Stimulated activated CD4-positive, alpha-beta T cell treated with anti-CD3 and anti-CD28 coated beads, Interleukin-12 subunit alpha, Interleukin-12 subunit beta, amount 100 ng/mL, for 48 hours (primary cell): Measurements from ENCODE around the gene GOLGA6L10.
"Not testable (repeated sequence)": the region's sequence is repeated elsewhere in the genome, so short reads cannot be mapped to it uniquely, and the experiment has no call there.

ENCODE experiments used
- DNase-seq, 3 donors: peaks; one replicate each; pipeline ENCODE4 v3.0.0-alpha.2; 2020; ENCODE audit warnings: low read depth in 2 of 3, low spot score in 1 of 3

The GOLGA6L10 gene

DNA sequence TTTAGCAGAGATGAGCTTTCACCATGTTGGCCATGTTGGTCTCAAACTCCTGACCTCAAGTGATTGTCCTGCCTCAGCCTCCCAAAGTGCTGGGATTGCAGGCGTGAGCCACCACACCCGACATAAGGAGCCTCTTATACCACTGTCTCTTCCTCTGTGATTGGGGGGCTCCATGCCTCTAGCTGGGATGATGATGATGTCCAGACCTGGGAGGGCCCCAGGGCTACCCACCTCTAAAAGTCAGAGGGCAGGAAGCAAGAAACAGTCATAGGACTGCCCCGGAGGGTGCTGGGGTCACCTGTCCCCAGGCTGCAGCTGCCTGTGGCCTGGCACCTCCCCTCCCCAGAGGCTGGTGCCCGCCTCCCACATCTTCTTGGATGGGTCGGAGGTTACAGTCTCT, 5.4 kb downstream of the GOLGA6L10 start:
- DNase-seq, result not testable (repeated sequence)

DNA sequence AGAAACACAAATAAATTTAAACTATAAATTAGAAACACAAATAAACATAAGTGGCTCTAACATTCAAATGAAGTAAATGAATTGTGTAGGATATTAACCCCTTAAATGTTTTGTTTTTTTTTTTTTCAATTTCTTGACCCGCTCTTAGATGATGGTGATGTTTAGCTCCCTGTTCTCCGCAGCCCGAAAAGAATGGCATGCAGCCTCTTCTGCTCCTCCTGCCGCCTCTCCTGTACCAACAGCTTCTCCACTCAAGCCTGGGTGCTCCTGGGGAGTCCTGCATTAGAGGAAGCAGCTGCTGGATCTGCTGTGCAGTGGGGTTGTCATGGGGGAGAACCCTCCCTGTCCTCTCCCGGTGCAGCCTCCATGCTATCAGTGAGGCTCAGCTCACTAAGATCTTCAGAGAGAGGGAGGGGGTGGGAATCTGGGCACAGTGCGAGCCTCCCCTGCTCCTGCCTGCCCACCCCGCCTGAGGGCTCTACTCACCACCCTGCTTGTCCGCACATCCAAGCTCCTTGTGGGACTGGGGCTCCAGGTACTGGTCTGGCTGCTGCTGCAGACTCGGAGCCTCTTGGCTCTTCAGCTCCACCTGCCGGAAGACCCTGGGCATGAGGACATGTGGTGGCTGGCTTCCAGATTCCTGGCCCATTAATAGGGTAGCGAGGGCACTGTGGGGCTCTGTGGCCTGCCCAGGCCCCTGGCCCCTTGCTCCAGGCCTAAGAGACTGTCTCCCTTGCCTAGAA, 6.5 kb downstream of the GOLGA6L10 start:
- DNase-seq, result peak in 1 of 3 donors; percentile 12

DNA sequence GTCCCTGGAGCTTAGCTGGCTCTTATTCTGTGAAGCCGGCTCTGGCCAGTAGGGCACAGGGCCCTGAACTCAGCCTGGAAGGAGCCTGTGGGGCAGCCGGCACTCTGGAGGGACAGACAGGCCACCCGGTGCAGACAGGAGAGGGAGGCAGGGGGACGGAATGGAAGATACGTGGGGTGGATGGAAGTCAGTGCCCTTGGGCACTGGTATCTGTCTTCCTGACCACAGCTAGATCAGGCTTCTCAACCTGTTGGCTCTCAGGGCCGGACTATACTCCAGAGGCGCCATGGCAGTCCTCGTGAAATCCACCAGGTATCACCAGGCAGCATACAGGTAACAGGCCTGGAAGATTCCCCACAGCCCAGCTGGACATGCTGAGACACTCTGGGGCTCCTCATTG, 10.7 kb downstream of the GOLGA6L10 start:
- not testable (repeated sequence) for DNase-seq

DNA sequence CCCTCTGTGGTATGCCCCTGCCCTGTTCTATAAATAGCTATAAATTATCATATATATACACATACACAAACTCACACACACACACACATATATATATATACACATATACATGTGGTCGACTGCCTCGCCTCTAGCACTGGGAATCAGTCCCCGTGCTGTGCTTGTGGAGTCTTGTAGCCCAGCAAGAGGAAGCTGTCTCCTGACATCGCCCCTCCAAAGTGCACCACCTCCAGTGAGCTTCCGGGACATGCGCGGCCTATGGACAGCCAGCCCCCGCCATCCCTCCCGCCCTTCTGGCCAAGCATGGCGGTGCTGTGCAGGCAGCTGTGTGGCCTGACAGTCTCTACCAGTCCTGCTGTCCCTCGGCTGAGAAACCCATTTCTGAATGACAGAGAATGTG, 11.2 kb downstream of the GOLGA6L10 start:
- DNase-seq, result not testable (repeated sequence)

DNA sequence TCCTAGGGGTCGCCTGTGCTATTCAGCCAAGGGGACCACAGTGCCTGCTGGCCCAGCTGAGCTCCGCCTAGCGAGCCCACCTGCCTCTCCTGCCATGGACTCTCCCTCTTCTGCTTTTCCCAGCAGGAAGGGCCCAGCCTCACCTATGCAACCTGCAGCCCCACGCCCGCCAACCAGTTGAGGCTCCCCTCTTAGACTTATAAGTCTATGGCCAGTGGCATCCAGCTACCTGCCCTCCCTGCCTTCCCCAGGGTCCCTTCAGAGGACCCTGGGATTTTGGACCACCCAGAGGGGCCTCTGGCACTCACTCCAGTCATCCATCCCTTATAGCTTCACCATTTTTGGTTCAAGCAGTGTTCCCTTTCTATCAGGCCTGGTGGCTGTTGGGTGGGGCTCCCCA, 12.2 kb downstream of the GOLGA6L10 start:
- DNase-seq, result not testable (repeated sequence)

DNA sequence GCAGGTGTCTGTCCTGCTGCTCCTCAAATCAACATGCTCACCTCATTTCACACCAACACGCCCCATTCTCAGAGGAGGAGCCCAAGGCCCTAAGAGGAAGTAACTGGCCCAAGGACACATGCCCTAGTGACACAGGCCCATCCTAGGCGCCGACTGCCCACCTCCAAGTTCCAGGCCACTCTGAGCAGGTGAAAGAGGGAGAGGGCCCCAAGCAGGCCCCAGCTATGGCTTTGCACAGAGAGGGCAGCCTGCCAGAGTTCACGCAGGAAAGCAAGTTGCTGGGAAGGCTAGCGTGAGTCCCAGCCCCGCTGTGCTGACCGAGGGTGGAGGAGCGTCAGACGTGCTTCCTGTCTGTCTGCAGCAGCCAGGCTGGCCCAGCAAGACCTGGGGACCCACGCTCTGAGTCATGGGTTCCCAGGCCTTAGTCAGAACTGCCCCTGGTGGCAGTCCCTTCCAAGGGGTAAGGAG, 13.1 kb downstream of the GOLGA6L10 start:
- not testable (repeated sequence) for DNase-seq

DNA sequence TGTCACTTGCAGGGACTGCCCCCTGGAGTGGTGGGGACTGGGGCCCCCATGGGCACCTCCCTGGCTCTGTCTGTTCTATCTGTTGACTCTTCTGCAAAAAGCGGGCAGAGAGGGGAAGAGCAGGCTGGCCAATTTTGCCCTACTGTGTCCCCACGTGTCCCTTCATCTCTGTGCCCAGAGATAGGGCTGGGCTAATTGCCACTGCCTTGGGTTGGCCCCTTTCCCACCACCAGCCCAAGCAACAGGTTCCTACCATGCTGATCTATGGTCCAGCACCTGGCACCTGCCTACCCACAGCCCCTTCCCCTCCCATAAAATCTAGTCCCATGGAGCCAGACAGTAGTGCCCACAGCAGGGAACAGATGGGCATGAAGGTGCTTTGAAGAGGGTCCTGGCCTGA, 14.3 kb downstream of the GOLGA6L10 start:
- not testable (repeated sequence) for DNase-seq

DNA sequence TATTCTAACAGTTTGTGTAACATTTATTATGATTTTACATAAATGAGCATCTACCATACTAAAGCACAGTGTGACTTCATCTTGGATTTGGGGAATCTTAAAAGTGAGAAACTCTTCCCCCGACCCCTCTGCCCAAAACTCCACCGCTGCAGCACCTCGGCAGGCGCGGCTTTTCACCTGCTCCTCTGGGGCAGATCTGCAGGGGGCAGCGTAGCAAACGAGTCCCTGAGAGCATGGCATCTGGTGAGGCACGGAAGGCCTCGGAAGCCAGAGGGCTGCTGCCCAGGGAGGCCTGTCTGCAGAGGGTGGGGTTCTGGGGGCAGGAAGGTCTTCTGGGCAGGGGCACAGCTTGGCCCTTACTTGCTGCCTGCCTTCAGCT, 14.7 kb downstream of the GOLGA6L10 start:
- DNase-seq, result not testable (repeated sequence)

DNA sequence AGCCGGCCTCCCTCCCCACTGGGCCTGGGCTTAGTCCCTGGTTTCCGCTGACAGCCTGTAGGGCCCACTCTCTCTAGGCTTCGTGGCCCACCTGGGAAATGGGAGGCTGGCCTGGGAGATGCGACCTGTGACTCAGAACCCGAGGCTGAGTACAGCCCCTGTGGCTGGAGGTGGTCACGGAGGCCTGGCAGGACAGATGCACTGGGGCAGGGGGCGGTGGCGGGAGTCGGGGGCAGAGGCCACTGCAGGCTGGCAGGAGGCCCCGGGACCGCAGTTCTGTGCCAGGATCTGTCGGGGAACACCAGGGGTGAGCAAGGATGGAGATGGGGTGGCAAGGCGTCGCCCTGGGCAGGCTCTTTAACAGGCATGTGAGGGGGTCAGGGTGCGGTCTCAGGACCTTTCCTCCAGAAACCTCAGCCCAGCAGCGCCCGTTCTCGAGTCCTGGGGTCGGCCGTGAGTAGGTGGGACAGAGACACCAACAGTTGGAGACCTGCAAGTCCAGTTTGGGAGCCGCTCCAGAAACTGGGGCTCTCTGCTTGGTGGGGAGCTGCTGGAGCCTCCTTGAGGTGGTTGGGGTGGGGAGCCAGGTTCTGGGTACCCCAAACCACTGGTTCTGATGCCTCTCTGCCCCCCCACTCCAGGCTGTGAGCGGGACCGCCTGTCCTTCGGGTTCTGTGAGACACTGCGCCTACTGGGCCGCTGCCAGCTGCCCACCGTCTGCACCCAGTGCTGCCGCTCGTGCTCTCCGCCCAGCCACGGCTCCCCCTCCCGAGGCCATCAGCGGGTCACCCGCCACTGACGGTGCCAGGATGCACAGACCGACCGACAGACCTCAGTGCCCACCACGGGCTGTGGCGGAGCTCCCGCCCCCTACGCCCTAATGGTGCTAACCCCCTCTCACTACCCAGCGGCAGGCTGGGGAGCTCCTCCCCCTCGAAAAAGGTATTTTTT, 15.4 kb downstream of the GOLGA6L10 start:
- not testable (repeated sequence) for DNase-seq

DNA sequence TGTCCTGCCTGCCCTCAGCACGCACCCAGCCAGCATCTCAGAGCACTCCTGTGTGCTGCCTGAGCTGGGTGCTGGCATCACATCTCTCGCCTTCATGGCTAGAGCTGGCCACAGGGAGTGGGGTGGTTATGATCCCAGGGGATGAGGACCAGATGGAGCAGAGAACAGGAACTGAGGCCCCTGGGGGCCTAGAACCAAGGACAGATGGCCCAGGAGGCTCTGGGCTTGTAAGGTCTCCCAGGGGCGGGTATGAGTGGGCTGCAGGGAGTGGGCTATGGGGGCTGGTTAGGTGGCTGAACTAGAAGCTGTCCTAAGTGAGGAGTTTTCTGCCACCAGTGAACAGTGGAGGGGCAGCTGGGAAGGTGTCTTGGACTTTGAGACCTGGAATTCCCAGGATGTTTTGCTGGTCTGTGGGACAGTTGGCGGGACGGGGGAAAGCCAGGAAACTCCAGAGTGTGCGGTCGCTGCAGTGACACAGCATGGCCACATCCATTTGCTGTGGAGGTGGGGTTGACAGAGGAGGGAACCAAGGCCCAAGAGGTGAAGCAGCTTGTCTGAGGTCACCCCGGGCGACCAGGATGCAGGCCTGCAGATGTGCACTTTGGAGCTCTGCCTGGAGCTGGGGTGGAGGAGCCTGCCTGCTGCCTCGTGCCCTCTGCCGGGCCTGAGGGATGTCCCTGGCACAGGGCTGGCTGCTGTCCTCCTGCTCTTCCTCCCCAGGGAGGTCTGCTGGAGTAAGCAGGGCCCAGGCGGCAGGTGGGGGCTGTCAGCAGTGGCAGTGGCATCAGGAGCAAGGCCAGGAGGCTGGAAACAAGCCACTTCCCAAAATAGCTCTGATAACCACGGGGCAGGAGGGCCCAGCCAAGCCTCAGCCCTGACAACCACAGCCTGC, 16.3 kb downstream of the GOLGA6L10 start:
- not testable (repeated sequence) for DNase-seq

DNA sequence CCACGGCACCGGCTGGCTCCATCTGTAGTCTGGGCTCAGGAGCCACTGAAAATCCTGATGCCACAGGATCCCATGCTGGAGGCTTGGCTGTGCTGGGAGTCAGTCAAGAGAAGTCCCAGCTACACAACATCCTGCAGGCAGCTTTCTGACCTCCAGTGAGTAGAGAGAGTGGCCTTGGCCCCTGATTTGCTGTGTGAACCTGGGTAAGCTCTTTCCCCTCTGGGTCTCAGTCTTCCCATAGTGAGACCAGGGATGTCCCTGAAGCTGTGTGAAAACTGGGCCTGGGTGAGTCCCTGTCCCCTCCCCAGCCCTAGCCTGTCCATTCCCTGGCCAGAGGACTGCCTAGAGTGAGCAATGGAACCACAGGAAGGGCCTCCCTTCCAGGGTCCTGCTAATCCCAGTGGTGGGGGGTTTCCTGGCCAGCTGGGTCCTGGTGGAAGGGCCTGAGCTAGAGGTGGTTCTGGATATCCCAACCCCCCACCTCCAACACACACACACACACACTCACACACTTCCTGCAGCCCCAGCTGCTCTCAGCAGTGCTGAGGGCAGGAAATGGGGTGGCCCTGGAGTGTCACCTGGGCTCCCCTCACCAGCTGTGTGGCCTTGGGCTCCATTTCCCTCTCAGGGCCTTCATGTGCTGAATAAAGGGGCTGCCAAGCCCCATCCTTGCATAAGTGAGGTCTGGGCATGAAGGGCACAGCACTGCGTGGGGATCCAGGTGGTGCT, 17.5 kb downstream of the GOLGA6L10 start:
- not testable (repeated sequence) for DNase-seq

DNA sequence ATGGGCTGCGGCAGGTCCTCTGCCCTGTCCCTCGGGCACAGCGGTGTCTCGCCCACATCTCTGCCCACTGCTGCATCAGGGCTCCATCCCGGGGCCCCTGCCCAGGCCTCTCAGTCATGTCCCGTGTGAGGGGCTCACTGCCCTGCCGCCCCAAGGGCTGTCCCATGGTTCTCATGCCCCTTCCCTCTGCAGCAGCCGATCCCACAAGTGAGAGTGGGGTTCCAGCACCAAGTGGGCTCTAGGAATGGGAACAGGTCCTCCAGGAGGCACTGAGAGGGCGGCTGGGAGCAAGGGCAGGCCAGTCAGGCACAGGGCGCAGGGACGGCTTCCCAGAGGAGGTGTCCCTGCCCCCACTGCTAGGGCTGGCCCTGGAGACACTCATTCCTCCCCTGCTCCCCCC, 18.4 kb downstream of the GOLGA6L10 start:
- not testable (repeated sequence) for DNase-seq

DNA sequence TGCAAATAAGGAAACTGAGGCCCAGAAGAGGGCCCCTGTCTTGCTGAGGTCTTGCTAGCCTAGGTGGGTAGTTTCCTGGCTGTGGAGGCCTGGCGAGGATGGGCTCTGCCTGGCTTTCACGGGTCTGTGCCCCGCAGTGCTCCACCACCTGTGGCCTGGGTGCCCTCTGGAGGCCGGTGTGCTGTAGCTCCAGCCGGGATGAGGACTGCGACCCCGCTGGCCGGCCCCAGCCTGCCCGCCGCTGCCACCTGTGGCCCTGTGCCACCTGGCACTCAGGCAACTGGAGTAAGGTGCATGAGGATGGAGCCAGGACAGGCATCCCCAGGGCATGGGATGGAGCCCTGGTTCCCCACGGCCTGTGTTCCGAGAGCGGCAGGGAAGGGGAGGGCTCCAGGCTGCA, 20.2 kb downstream of the GOLGA6L10 start:
- not testable (repeated sequence) for DNase-seq

DNA sequence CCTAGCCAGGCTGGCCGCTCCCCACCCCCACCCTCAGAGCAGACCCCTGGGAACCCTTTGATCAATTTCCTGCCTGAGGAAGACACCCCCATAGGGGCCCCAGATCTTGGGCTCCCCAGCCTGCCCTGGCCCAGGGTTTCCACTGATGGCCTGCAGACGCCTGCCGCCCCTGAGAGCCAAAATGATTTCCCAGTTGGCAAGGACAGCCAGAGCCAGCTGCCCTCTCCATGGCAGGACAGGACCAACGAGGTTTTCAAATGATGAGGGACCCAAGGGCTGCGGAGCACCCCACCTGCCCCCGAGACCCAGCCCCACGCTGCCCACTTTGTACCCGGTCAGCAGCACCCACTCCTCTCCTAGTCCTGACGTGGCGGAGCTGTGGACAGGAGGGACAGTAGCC, 21.9 kb downstream of the GOLGA6L10 start:
- not testable (repeated sequence) for DNase-seq

DNA sequence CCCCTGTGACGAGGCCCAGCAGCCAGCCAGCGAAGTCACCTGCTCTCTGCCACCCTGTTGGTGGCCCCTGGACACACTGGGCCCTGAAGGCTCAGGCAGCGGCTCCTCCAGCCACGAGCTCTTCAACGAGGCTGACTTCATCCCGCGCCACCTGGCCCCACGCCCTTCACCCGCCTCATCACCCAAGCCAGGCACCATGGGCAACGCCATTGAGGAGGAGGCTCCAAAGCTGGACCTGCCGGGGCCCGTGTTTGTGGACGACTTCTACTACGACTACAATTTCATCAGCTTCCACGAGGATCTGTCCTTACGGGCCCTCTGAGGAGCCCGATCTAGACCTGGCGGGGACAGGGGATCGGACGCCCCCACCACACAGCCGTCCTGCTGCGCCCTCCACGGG, 22.4 kb downstream of the GOLGA6L10 start:
- not testable (repeated sequence) for DNase-seq

DNA sequence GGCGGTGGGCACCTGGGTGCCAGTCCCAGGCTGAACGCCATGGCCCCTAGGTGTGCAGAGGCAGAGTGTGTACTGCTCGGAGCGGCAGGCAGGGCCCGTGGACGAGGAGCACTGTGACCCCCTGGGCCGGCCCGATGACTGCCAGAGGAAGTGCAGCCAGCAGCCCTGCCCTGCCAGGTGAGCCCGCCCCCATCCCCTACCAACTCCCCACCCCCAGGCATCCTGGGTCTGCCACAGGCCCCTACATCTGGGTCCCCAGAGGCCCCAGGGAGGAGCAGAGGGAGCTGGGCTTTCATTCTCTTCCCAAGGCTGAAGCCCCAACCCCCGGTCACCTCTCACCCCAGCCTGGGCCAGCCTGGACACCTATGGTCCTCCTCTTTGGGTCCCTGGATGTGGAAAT, 23.6 kb downstream of the GOLGA6L10 start:
- DNase-seq, result not testable (repeated sequence)

DNA sequence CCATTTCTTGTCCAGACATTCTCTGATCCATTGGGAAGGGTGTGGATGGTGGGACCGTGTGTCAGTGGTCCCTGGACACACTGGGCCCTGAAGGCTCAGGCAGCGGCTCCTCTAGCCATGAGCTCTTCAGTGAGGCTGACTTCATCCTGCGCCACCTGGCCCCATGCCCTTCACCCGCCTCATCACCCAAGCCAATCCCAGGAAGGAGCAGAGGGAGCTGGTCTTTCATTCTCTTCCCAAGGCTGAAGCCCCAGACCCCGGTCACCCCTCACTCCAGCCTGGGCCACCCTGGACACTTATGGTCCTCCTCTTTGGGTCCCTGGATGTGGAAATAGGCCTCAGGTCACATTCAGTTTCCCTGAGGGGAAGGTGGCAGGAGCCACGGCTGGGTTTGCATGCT, 24.4 kb downstream of the GOLGA6L10 start:
- DNase-seq, result not testable (repeated sequence)

DNA sequence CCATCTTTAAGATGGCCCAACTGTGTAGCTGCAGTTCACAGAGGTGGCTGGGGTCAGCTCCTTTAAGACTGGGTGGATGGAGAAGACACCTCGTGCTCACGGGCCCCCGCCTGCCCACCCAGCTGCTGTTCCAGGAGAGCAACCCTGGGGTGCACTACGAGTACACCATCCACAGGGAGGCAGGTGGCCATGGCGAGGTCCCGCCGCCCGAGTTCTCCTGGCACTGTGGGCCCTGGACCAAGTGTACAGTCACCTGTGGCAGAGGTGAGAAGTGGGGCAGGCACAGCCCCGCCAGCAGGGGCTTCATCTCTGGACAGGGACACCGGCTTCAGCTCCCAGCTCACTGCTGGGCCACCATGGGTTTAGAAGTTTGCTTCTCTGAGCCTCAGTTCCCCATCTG, 26.8 kb downstream of the GOLGA6L10 start:
- not testable (repeated sequence) for DNase-seq

DNA sequence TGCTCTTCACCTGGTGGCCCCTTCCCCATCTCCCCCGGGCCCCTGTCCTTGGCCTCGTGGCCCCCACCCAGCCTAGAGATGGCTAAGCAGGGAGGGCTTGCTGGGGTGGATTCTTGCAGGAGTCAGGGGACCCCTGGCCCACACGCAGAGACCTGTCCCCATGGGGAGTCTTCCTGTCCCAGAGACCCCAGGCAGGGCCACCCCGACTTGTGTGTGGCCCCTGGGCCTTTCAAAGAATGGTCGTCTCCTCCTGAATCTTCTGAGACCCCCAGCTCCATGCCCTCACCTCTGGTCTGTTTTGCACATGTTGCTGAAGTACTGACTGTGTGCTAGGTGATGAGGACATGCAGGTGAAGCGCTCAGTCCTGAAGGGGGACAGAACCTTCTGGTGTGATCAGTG, 28.4 kb downstream of the GOLGA6L10 start:
- not testable (repeated sequence) for DNase-seq
